ENCODE measurements around the gene PECR.
A peak's percentile ranks its signal among the peaks of the same experiment; 100 is the strongest.

GRCh38 chr2:216081487-216082116, at the start of gene PECR, which contains the start of gene TMEM169:
- TF ChIP-seq EZH2 (IDR thresholded peaks at IDR 0.05): no peak
- TF ChIP-seq POLR2AphosphoS5 (IDR thresholded peaks at IDR 0.05; ENCODE audit: borderline replicate concordance, low read depth, low read length): peak; percentile 75; the same call in 1 of the 2 replicates
